ENCODE data around the gene EPHB2. TPM values are rescaled to one million over a fixed set of nuclear protein-coding genes. Genes with fewer than 3 reads are reported as not detected.
"Not testable (repeated sequence)": the region's sequence is repeated elsewhere in the genome, so short reads cannot be mapped to it uniquely, and the experiment has no call there.

EPHB2 gene
- total RNA-seq, 1 donor from 2014 or later: 28.9 TPM

DNA sequence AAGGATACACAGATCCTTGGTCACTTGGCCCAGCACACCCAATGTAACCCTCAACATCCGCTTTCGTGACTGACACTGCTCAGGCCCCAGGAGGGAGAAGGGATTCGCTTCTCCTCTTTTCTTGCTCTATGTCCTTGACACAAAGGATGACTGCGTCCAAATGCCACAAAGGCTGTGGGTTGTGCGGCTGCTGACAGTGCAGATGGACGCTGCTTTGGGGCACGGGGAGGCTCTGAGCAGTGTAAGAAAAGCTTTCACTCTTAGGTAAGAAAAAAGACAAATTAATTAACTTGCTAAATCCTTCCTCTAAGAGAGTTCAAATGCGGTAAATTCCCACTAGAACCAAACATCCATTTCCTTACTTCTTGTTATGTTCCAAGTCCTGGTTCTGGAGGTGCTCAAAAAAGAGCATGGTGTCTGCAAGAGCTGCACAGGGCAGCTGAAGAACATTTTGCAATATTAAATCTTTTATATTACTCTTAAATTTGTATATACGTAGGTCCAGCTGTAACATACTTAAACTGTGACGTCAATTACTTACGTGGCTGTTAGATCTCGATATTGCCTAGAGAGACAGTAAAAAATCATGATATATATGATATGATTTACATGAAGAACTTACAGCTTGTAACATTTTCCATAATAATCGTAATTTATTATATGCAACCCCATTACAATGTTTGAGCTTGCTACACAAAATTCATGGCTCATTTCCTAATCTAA lies 19.4 kb upstream of the EPHB2 start:
- no peak for DNase-seq (ENCODE audit: low spot score)

- no peak for DNase-seq (ENCODE audit: low spot score)
Observed at GRCh38 chr1:22694172-22694571, 16.5 kb upstream of the EPHB2 start.

GRCh38 chr1:22696610-22697009 lies 14.0 kb upstream of the EPHB2 start:
- DNase-seq (ENCODE audit: low spot score): no peak

- no peak for DNase-seq (ENCODE audit: low spot score)
Observed at GRCh38 chr1:22697980-22698379, 12.7 kb upstream of the EPHB2 start.

GRCh38 chr1:22699681-22700520 lies 10.7 kb upstream of the EPHB2 start:
- DNase-seq (ENCODE audit: low spot score): no peak

DNA sequence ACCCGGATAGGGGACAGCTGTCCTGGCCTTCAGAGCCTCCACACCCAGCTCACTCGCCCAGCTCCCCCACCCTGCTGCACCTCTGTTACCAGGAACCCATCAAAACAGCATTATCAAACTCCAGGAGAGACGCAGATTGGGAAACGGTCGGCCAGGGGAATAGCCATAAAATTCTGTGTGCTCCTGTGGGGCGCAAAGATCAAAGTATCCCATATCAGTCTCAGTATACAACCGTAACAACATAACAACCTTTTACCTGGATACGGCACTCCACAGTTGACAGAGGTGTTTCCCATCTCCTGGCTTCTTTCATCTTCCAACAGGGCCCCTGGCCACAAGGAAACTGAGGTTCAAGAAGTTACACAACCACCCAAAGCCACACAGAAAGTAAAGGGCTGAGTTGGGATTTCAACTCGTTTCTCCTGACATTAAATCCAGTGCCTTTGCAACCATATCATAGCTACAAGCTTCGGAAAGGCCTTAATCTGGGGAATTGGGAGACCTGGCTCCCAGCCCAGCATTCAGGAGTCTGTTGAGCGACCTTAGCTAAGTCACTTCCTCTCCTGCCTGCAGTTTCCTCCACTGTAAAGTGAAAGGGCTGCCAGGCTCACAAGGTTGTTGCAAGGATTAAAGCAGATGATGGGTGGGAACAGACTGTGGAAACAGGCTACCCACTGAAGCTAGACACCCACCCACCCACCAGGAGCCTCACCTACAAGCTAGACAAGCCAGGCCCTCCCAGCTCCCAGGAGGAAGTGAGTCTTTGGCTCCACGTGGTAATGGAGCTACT lies 8.1 kb upstream of the EPHB2 start:
- peak; percentile 40 for DNase-seq (ENCODE audit: low spot score)

DNA sequence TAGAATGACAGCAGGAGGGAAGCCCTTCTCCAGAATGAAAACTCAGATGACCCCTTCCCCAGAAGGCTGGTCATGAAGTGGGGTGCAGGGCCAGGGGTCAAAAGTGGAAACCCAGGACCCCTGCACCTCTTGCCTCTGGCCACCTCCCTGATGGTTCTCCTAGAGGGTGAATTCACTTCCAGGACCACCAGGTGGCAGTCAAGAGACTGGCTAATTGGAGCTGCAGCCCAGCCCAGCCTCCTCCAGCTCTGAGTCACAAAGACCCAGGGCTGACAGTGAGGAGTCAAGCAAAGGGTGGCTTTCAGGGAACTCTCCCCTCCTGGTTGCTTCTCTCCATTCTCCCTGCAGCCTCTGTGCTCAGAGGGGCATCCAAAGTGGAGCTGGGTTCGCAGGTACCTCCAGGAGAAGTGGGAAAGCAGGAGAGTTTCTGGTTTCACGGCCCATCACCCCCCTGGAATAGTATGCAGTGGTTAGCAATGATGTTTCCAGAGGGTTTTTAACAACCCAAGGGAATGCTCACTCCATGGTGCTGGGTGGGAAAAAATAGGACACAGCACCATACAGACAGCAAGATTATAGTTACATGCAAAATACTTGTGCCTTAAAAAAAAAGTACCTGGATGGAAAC lies 6.1 kb upstream of the EPHB2 start:
- peak; percentile 90 for DNase-seq (ENCODE audit: low spot score)

DNA sequence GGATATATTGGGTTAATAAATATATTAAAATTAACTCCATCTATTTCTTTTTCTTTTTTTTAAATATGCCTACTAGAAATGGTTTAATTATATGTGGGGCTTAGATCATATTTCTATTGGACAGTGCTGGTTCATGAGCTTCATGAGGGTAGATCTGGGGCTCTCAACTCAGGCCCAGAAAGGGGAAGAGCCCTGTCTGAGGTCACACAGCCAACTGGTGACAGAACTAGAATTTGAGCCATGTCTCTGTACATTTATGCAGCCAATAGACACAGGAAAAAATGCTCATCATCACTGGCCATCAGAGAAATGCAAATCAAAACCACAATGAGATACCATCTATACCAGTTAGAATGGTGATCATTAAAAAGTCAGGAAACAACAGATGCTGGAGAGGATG lies 5.1 kb upstream of the EPHB2 start:
- no peak for DNase-seq (ENCODE audit: low spot score)

GRCh38 chr1:22706100-22706499 lies 4.5 kb upstream of the EPHB2 start:
- not testable (repeated sequence) for DNase-seq (ENCODE audit: low spot score)

- DNase-seq (ENCODE audit: low spot score): no peak
Observed at GRCh38 chr1:22708777-22709176, 1.9 kb upstream of the EPHB2 start.

GRCh38 chr1:22709227-22709626 lies 1.4 kb upstream of the EPHB2 start:
- DNase-seq (ENCODE audit: low spot score): no peak

DNA sequence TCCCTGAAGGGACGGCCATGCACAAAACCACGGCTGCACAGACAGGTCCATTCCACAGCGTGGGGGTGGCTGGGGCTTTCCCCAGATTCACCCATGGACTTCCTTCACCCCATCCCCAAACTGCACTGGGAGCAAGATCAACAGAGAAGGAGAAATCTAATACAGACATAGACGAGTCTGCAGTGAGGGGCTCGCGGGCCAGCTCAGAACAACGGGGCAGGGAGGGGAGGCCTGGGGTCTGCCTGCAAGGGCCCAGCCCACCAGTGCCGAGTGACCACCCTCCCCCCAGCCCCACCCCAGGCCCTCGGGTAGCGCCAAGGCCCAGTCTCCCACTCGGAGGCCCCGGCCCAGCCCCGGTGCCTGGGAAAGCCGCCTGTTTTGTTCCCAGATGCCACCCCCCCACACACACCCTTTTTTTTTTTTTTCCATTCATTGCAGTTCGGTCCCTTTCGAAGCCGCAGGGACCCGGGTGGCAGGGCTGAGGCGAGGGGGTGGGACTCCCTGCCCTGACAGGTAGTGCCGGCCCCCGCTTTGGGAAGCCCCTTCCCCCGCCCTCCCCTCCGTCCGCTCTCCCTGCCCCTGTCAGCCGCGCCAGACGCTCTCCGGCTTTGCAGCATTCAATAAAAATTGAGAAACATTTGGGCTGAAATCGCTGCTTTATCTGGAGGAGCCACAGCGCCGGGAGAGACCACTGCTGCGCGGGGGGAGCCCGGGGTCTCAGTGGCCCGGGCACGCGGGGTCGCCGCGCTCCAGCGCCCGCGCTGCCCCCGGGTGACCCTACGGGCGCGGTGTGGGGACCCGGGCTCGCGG lies 543 bp upstream of the EPHB2 start:
- DNase-seq (ENCODE audit: low spot score): peak; percentile 76

DNA sequence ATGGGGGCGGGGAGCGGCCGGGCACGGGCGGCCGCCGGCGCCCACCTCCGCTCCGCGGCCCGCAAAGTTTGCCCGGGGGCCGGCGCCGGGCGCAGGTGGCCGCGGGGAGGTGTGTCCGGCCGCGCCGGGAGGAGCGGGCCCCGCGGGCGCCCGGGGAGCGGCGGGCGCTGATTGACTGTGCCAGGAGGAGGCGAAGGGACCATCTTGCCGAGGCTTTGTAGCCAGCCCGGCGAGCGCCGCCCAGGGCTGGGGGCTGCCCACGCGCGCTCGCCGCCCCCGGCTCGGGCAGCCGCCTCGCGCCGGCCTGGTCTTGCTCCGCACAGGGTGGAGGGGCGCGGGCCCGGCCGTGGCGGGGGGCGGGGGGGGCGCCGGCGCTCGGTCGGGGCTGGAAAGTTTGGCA lies 432 bp downstream of the EPHB2 start:
- DNase-seq (ENCODE audit: low spot score): no peak

- DNase-seq (ENCODE audit: low spot score): no peak
Observed at GRCh38 chr1:22711591-22712501, 1.2 kb downstream of the EPHB2 start.

- no peak for DNase-seq (ENCODE audit: low spot score)
Observed at GRCh38 chr1:22712502-22713271, 2.0 kb downstream of the EPHB2 start.

DNA sequence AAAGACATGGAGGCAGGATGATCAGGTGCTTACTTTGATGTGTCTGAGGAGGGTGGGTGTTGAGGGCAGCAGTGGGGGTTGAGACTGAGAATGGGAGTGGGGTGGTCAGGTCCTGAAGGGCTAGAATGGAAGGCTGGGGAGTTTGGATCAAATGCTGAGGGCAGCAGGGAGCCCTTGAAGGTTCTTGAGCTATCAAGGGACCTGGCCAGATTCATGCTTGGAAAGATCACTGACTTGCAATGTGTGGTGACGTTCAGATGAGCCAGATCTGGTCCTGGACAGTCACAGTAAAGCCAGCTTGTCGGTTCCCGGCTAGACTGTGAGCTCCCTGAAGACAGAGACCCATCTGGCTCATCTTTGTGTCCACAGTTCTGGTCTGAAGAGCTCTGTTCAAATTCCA lies 3.8 kb downstream of the EPHB2 start:
- no peak for DNase-seq (ENCODE audit: low spot score)

GRCh38 chr1:22717037-22717760 lies 6.6 kb downstream of the EPHB2 start:
- DNase-seq (ENCODE audit: low spot score): no peak

DNA sequence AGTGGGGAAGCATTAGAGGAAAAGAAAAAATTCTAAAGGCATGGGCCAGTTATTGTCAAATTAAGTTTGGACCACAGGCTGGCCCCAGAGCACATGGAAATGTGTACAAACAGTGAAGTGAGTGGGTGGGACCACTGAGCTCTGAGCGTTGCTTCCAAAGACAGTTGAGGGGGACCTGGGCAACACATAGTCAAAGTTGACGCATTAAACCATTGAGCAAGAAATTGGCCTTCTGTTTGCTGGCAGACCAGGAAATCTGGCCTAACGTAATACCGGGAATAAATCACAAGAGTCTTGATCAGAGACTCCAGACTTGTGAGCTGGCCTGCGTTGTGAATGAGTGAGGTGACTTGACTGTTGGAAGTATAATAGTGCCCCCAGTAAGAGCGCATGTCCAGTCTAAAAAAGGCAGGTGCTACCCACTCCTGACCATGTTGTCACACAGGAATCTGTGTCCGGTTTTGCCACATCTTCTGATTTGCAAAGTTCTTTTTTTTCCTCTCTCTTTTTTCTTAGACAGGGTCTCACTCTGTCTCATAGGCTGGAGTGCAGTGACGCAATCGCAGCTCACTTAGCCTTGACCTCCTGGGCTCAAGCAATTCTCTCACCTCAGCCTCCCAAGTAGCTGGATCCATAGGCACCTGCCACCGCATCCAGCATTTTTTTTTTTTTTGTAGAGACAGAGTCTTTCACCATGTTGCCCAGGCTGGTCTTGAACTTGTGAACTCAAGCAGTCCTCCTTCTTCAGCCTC lies 10.7 kb downstream of the EPHB2 start:
- no peak for DNase-seq (ENCODE audit: low spot score)
